Endothelial cell of umbilical vein (primary cell): ENCODE measurements around the gene RANGAP1.

Experiments
- CTCF ChIP-seq, 2 donors: IDR thresholded peaks; 1 replicate in 1 of 2; 2 replicates in 1 of 2; pipeline ENCODE4 v1.5.1; 2011; ENCODE audit warnings: low read length in 2 of 2, mild to moderate bottlenecking in 2 of 2, moderate library complexity in 2 of 2, control low read depth in 1 of 2, inconsistent platforms in 1 of 2, low read depth in 1 of 2; ENCODE audit not compliant: insufficient read depth in 1 of 2; ENCODE audit errors: extremely low read depth in 1 of 2
- EZH2 ChIP-seq: IDR thresholded peaks from 2 replicates; pipeline ENCODE4 v1.6.1; 2012; ENCODE audit warnings: borderline replicate concordance, low read depth, mild to moderate bottlenecking, moderate library complexity, low read length, inconsistent platforms; ENCODE audit not compliant: severe bottlenecking
- FOS ChIP-seq: IDR thresholded peaks from 2 replicates; pipeline ENCODE4 v1.6.1; 2011; ENCODE audit warnings: mild to moderate bottlenecking, low read length, moderate library complexity, borderline replicate concordance; ENCODE audit not compliant: insufficient read depth
- GATA2 ChIP-seq: IDR thresholded peaks from 2 replicates; pipeline ENCODE4 v1.7.0; 2011; ENCODE audit warnings: low read depth, mild to moderate bottlenecking, moderate library complexity, mixed read lengths, low read length; ENCODE audit not compliant: insufficient read length, insufficient read depth
- JUN ChIP-seq: IDR thresholded peaks from 2 replicates; pipeline ENCODE4 v1.6.1; 2011; ENCODE audit warnings: borderline replicate concordance, low read depth; ENCODE audit not compliant: insufficient read length, insufficient read depth
- MAX ChIP-seq: IDR thresholded peaks from 2 replicates; pipeline ENCODE4 v1.6.1; 2011; ENCODE audit not compliant: insufficient read depth, insufficient read length
- MYC ChIP-seq: IDR thresholded peaks from one replicate; pipeline ENCODE4 v1.6.1; 2011; ENCODE audit warnings: mild to moderate bottlenecking, low read depth, low read length
- POLR2A ChIP-seq: IDR thresholded peaks from 2 replicates; pipeline ENCODE4 v1.6.1; 2012; ENCODE audit warnings: low read depth, mild to moderate bottlenecking, control low read depth, low read length
- POLR2AphosphoS5 ChIP-seq: IDR thresholded peaks from 2 replicates; pipeline ENCODE4 v1.6.1; 2012; ENCODE audit warnings: low read depth, mild to moderate bottlenecking, control low read depth, low read length, moderate library complexity; ENCODE audit not compliant: insufficient read depth

GRCh38 chr22:41302021-41302767 is 16.2 kb upstream of the RANGAP1 start:
- no peak for TF ChIP-seq CTCF (IDR thresholded peaks at IDR 0.05; ENCODE audit: extremely low read depth in 1 of 2, insufficient read depth in 1 of 2, low read depth in 1 of 2, low read length in 2 of 2)
- TF ChIP-seq POLR2A, result no peak
- no peak for TF ChIP-seq POLR2AphosphoS5
- no peak for TF ChIP-seq MAX
- TF ChIP-seq EZH2, result no peak
- no peak for TF ChIP-seq JUN
- TF ChIP-seq FOS, result no peak
- TF ChIP-seq GATA2, result no peak
- no peak for TF ChIP-seq MYC
